ENCODE results near the gene PTH2R.
"Not testable (repeated sequence)": the region's sequence is repeated elsewhere in the genome, so short reads cannot be mapped to it uniquely, and the experiment has no call there.

GRCh38 chr2:208377344-208377860 lies 29.2 kb upstream of the PTH2R start:
- TF ChIP-seq, protein P1, sequence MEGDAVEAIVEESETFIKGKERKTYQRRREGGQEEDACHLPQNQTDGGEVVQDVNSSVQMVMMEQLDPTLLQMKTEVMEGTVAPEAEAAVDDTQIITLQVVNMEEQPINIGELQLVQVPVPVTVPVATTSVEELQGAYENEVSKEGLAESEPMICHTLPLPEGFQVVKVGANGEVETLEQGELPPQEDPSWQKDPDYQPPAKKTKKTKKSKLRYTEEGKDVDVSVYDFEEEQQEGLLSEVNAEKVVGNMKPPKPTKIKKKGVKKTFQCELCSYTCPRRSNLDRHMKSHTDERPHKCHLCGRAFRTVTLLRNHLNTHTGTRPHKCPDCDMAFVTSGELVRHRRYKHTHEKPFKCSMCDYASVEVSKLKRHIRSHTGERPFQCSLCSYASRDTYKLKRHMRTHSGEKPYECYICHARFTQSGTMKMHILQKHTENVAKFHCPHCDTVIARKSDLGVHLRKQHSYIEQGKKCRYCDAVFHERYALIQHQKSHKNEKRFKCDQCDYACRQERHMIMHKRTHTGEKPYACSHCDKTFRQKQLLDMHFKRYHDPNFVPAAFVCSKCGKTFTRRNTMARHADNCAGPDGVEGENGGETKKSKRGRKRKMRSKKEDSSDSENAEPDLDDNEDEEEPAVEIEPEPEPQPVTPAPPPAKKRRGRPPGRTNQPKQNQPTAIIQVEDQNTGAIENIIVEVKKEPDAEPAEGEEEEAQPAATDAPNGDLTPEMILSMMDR (conservative IDR thresholded peaks at IDR 0.05; ENCODE audit: low read depth, low read length) = not testable (repeated sequence)
- not testable (repeated sequence) for TF ChIP-seq EZH2 (IDR thresholded peaks at IDR 0.05; ENCODE audit: low read length, unreplicated experiment)
